NB4 (cell line): ENCODE results near the gene POLRMT.

Source experiments
- DNase-seq: peaks from one replicate; pipeline ENCODE4 v3.0.0; 2010; ENCODE audit warnings: low read depth
- H3K4me3 ChIP-seq: one replicate; pipeline ENCODE4 v1.5.1; 2011; ENCODE audit warnings: mild to moderate bottlenecking, low read depth, low read length, moderate library complexity
- MYC ChIP-seq: IDR thresholded peaks from 2 replicates; pipeline ENCODE4 v1.6.1; 2011; ENCODE audit warnings: low read depth, low read length
- POLR2A ChIP-seq: IDR thresholded peaks from 2 replicates; pipeline ENCODE4 v1.6.1; 2011; ENCODE audit warnings: mild to moderate bottlenecking; ENCODE audit not compliant: insufficient read length; ENCODE audit errors: extremely low read depth
- TF ChIP-seq, protein P1 (sequence below): IDR thresholded peaks from one replicate; pipeline ENCODE4 v1.5.1; 2012; ENCODE audit warnings: low read depth, low read length
- TF ChIP-seq, protein P2 (sequence below): IDR thresholded peaks from 2 replicates; pipeline ENCODE4 v1.6.1; 2011; ENCODE audit warnings: low read depth, low read length

Gene POLRMT

DNA sequence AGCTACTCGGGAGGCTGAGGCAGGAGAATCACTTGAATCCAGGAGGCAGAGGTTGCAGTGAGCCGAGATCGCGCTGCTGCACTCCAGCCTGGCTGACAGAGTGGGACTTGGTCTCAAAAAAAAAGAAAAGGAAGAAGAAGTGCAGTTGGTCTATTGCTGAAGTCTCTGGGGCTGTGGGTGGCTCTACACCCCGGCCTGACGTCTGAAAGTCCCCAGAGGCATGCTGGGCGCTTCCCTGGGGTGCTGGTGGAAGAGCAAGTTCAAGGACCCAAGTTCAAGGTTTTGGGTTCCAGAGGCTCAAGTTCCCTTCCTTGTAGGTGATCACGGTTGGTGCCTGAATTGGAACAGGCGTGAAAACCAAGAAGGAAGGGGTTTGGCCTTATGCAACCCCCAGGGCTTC is 39.8 kb downstream of the POLRMT start:
- no peak overlapping the region for H3K4me3 ChIP-seq
- DNase-seq: peak; percentile 56
- no peak for TF ChIP-seq MYC
- TF ChIP-seq, protein P1, sequence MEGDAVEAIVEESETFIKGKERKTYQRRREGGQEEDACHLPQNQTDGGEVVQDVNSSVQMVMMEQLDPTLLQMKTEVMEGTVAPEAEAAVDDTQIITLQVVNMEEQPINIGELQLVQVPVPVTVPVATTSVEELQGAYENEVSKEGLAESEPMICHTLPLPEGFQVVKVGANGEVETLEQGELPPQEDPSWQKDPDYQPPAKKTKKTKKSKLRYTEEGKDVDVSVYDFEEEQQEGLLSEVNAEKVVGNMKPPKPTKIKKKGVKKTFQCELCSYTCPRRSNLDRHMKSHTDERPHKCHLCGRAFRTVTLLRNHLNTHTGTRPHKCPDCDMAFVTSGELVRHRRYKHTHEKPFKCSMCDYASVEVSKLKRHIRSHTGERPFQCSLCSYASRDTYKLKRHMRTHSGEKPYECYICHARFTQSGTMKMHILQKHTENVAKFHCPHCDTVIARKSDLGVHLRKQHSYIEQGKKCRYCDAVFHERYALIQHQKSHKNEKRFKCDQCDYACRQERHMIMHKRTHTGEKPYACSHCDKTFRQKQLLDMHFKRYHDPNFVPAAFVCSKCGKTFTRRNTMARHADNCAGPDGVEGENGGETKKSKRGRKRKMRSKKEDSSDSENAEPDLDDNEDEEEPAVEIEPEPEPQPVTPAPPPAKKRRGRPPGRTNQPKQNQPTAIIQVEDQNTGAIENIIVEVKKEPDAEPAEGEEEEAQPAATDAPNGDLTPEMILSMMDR: no peak
- no peak for TF ChIP-seq POLR2A
- TF ChIP-seq, protein P2, sequence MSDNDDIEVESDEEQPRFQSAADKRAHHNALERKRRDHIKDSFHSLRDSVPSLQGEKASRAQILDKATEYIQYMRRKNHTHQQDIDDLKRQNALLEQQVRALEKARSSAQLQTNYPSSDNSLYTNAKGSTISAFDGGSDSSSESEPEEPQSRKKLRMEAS: no peak

DNA sequence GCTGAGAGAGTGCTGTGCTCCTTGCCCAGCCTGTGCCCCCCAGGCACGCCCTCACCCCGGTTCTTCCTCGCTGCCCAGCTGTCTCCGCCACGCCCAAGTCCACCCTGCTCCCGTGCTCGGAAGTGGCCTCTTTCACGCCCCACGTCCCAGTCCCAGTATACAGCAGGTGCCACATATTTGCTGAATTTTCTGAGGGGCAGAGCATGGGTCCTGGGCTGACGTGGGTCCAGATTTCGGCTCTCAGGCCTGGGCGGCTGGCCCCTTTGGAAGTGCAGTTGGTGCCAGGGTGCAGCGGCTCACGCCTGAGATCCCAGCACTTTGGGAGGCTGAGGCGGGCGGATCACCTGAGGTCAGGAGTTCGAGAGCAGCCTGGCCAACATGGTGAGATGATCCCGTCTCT is 40.3 kb downstream of the POLRMT start:
- no peak overlapping the region for H3K4me3 ChIP-seq
- TF ChIP-seq, protein P1: no peak
- TF ChIP-seq, protein P2: no peak
- TF ChIP-seq POLR2A: no peak
- TF ChIP-seq MYC: no peak
- DNase-seq: no peak

DNA sequence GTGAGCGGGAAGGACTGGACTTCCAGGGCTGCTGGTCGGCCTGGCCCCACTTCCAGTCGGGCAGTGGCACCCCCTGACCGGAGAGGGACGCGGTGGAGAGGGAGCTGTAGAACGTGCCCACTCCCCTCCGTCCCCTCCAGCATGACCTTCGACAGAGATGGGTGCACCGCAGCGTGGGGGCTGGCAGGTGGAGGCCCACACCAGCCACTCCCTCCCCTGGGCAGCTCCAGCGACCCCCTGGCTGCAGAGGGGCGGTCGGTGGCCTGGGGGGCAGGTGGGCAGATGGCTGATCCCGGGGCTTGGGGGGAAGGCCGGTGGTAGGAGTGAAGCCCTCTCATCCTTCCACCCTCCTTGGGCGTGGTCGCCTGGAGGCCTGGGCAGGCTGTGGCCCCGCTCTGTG is 41.2 kb downstream of the POLRMT start:
- TF ChIP-seq POLR2A (no peak), MYC (no peak)
- TF ChIP-seq, protein P1: no peak
- TF ChIP-seq, protein P2: no peak
- no peak overlapping the region for H3K4me3 ChIP-seq
- no peak for DNase-seq

DNA sequence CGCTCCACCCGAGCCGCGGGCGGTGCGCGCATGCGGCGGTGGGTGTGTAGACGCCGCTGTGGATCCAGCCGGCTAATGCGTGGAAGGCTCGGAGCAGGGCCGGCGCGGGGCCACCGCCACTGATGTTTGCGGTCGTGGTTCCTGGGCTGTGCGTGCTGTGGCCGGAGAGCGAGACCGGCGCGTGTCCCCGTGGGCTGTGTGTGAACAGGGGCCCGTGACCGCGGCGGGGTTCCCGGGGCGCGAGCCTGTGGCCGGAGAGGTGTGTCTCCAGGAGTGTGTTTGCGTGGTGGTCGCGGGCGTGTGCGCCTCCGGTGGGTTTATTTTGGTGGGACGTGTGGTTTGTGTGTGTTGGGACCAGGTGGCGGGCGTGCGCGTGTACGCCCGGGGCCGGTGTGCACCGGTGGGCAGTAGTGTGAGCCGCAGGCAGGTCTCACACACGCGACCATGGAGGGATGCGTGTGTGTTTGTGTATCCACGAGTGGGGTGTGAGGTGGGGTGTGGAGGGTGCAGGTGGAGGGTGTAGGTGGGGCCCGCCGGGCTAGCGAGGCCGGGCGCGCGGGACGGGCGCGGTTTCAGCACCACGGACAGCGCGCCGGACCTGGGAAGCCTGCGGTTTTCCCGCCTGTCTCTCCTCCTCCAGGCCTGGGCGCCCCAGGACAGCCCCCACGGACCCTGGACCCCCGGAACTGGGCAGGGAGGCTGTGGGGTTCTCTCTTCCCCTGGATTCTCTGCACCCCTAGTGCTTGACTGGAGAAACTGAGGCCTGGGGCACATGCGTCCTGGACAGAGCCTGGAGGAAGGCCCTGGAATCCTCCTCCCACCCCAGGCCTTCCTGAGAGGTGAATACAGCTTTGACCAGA is 42.0 kb downstream of the POLRMT start:
- no peak for DNase-seq
- no peak overlapping the region for H3K4me3 ChIP-seq
- TF ChIP-seq POLR2A: no peak
- TF ChIP-seq, protein P1: no peak
- TF ChIP-seq, protein P2: no peak
- no peak for TF ChIP-seq MYC

DNA sequence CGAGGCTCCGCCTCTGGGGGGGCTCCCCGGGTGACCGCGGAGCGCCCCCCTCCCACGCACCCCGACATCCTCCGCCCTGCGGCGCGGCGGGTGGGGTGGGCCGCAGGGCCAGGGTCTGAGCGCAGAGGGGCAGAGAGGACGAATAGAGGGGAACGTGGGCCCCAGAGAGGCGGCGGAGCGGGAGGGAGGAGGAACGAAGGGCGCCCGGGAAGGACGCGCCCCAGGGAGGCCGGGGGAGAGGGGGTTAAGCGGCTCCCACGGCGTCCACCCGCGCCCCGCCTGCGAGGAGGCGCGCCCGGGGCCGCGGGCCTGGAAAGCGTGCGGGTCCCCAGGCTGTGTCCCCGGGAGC is 42.6 kb downstream of the POLRMT start:
- H3K4me3 ChIP-seq: no peak overlapping the region
- no peak for TF ChIP-seq MYC
- no peak for TF ChIP-seq POLR2A
- TF ChIP-seq, protein P2: no peak
- TF ChIP-seq, protein P1: no peak
- DNase-seq: no peak
